RWPE2 (cell line): ENCODE data around the gene OAT.

Experiments used
- ATAC-seq: fragments of 200-7000 bp; cut with Tn5 transposase; 3 replicates; pipeline ENCODE4 v1.9.1; 2021; ENCODE audit warnings: low read depth
- DNase-seq: peaks from one replicate; pipeline ENCODE4 v3.0.0-alpha.2; 2020; ENCODE audit warnings: low spot score
- H3K27ac ChIP-seq: fragments of 450-650 bp; 2 replicates; pipeline ENCODE4 v1.5.1; 2017; ENCODE audit warnings: mild to moderate bottlenecking; ENCODE audit not compliant: poor library complexity, severe bottlenecking
- H3K27me3 ChIP-seq: fragments of 250-450 bp; sonication (Bioruptor Pico); 2 replicates; pipeline ENCODE4 v1.5.1; 2021; ENCODE audit warnings: mild to moderate bottlenecking, moderate library complexity; ENCODE audit not compliant: insufficient read depth, poor library complexity, severe bottlenecking
- H3K36me3 ChIP-seq: fragments of 250-450 bp; sonication (Bioruptor Pico); 2 replicates; pipeline ENCODE4 v1.5.1; 2020; ENCODE audit warnings: low read depth, mild to moderate bottlenecking, moderate library complexity
- H3K4me1 ChIP-seq: fragments of 250-450 bp; sonication (Bioruptor Pico); 2 replicates; pipeline ENCODE4 v1.5.1; 2021; ENCODE audit warnings: mild to moderate bottlenecking, moderate library complexity; ENCODE audit not compliant: insufficient read depth, poor library complexity, severe bottlenecking
- H3K4me3 ChIP-seq: fragments of 250-450 bp; sonication (Bioruptor Pico); 2 replicates; pipeline ENCODE4 v1.5.1; 2021; ENCODE audit warnings: mild to moderate bottlenecking, moderate library complexity; ENCODE audit not compliant: severe bottlenecking
- H3K9me3 ChIP-seq: fragments of 250-450 bp; sonication (Bioruptor Pico); 2 replicates; pipeline ENCODE4 v1.5.1; 2021; ENCODE audit warnings: mild to moderate bottlenecking, moderate library complexity; ENCODE audit not compliant: severe bottlenecking
- CTCF ChIP-seq: fragments of 450-650 bp; IDR thresholded peaks from one replicate; pipeline ENCODE4 v1.5.1; 2017; ENCODE audit warnings: mild to moderate bottlenecking, moderate library complexity; ENCODE audit not compliant: poor library complexity, severe bottlenecking

Gene OAT

GRCh38 chr10:124416733-124417132, 2.0 kb downstream of the OAT start:
- DNase-seq = no peak
- Histone ChIP-seq H3K4me3 (no peak overlapping the region), H3K9me3 (no peaks in the 10 kb centered on the region), H3K27me3 (no peaks in the 10 kb centered on the region), H3K4me1 (peaks cover 6% of the 10 kb centered on the region), H3K36me3 (peaks cover 6% of the 10 kb centered on the region; the same call in 1 of the 2 replicates), H3K27ac (no peak overlapping the region)
- no peak for ATAC-seq
- no peak for TF ChIP-seq CTCF

- peaks cover 6% of the 10 kb centered on the region for H3K4me1 ChIP-seq
- H3K27me3 ChIP-seq = no peaks in the 10 kb centered on the region
- H3K9me3 ChIP-seq = no peaks in the 10 kb centered on the region
- no peak overlapping the region for H3K27ac ChIP-seq
- no peak for ATAC-seq
- no peak for DNase-seq
- TF ChIP-seq CTCF = no peak
- H3K36me3 ChIP-seq = peaks cover 12% of the 10 kb centered on the region; the same call in 1 of the 2 replicates
- no peak overlapping the region for H3K4me3 ChIP-seq
Observed at GRCh38 chr10:124415210-124415609, 3.5 kb downstream of the OAT start.

- H3K27me3 ChIP-seq = no peaks in the 10 kb centered on the region
- no peak overlapping the region for H3K27ac ChIP-seq
- peaks cover 6% of the 10 kb centered on the region for H3K4me1 ChIP-seq
- no peak for TF ChIP-seq CTCF
- no peak overlapping the region for H3K4me3 ChIP-seq
- DNase-seq (no peak), ATAC-seq (no peak)
- no peaks in the 10 kb centered on the region for H3K9me3 ChIP-seq
- peaks cover 23% of the 10 kb centered on the region for H3K36me3 ChIP-seq
Observed at GRCh38 chr10:124414076-124414475, 4.6 kb downstream of the OAT start.

- H3K4me3 ChIP-seq = no peak overlapping the region
Observed at GRCh38 chr10:124409696-124410095, 9.0 kb downstream of the OAT start.

GRCh38 chr10:124408357-124408756, 10.4 kb downstream of the OAT start:
- no peak overlapping the region for H3K27ac ChIP-seq
- no peaks in the 10 kb centered on the region for H3K27me3 ChIP-seq
- peaks cover 70% of the 10 kb centered on the region for H3K36me3 ChIP-seq
- TF ChIP-seq CTCF = no peak
- no peaks in the 10 kb centered on the region for H3K4me1 ChIP-seq
- DNase-seq (no peak), ATAC-seq (no peak)
- H3K9me3 ChIP-seq = no peaks in the 10 kb centered on the region
- no peak overlapping the region for H3K4me3 ChIP-seq

More at GRCh38 chr10:124409696-124410095, 9.0 kb downstream of the OAT start:
- H3K27ac ChIP-seq = no peak overlapping the region
- no peaks in the 10 kb centered on the region for H3K9me3 ChIP-seq
- H3K27me3 ChIP-seq = no peaks in the 10 kb centered on the region
- no peak for TF ChIP-seq CTCF
- no peak for DNase-seq
- H3K4me1 ChIP-seq = no peaks in the 10 kb centered on the region
- ATAC-seq = no peak
- peaks cover 61% of the 10 kb centered on the region for H3K36me3 ChIP-seq
